Right lobe of liver (tissue), 4 donors: ENCODE data around the gene SGK2.

Experiments used
- POLR2A ChIP-seq: fragments of 450-650 bp; IDR thresholded peaks from one replicate; pipeline ENCODE4 v1.6.1; 2017; ENCODE audit warnings: antibody characterized with exemption, mild to moderate bottlenecking
- TF ChIP-seq, protein P1 (sequence below), 4 donors: fragments of 200-600 bp in 3 of 4; fragments of 450-650 bp in 1 of 4; IDR thresholded peaks; one replicate each; pipeline versions ENCODE4 v1.5.1 to v1.8.0; 2016 to 2022; ENCODE audit warnings: antibody characterized with exemption in 4 of 4, mild to moderate bottlenecking in 2 of 4
- donor health status: DM: no; HTN: no; CAD: no.
- donor health status: DM: no; HTN: no; CAD: no.
- donor health status: DM: no; HTN: yes; CAD: no.

DNA sequence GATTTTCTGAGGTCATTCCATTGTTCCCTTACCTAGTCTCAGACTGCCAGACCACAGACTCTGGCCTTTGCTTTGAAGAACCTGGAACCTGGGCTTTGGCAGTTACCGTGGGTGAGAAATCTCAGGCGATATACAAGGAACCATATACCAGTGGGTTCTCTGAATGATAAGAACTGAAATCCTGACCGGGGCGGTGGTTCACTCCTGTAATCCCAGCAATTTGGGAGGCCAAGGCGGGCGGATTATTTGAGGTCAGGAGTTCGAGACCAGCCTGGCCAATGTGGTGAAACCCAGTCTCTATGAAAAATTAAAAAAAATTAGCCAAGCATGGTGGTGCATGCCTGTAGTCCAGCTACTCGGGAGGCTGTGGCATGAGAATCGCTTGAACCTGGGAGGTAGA, 14.3 kb upstream of the SGK2 start:
- TF ChIP-seq, protein P1, sequence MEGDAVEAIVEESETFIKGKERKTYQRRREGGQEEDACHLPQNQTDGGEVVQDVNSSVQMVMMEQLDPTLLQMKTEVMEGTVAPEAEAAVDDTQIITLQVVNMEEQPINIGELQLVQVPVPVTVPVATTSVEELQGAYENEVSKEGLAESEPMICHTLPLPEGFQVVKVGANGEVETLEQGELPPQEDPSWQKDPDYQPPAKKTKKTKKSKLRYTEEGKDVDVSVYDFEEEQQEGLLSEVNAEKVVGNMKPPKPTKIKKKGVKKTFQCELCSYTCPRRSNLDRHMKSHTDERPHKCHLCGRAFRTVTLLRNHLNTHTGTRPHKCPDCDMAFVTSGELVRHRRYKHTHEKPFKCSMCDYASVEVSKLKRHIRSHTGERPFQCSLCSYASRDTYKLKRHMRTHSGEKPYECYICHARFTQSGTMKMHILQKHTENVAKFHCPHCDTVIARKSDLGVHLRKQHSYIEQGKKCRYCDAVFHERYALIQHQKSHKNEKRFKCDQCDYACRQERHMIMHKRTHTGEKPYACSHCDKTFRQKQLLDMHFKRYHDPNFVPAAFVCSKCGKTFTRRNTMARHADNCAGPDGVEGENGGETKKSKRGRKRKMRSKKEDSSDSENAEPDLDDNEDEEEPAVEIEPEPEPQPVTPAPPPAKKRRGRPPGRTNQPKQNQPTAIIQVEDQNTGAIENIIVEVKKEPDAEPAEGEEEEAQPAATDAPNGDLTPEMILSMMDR (IDR thresholded peaks at IDR 0.05): no peak
- no peak for TF ChIP-seq POLR2A
